Stimulated activated CD8-positive, alpha-beta memory T cell treated with anti-CD3 and anti-CD28 coated beads, Interleukin-7, amount 100 ng/mL, for 48 hours (primary cell): ENCODE results near the gene OVOL1.
"Not testable (repeated sequence)": the region's sequence is repeated elsewhere in the genome, so short reads cannot be mapped to it uniquely, and the experiment has no call there.

Experiments
- DNase-seq, 2 donors: peaks; one replicate each; pipeline ENCODE4 v3.0.0-alpha.2; 2020; ENCODE audit warnings: low read depth in 1 of 2; ENCODE audit errors: extremely low read depth in 1 of 2

Gene OVOL1

DNA sequence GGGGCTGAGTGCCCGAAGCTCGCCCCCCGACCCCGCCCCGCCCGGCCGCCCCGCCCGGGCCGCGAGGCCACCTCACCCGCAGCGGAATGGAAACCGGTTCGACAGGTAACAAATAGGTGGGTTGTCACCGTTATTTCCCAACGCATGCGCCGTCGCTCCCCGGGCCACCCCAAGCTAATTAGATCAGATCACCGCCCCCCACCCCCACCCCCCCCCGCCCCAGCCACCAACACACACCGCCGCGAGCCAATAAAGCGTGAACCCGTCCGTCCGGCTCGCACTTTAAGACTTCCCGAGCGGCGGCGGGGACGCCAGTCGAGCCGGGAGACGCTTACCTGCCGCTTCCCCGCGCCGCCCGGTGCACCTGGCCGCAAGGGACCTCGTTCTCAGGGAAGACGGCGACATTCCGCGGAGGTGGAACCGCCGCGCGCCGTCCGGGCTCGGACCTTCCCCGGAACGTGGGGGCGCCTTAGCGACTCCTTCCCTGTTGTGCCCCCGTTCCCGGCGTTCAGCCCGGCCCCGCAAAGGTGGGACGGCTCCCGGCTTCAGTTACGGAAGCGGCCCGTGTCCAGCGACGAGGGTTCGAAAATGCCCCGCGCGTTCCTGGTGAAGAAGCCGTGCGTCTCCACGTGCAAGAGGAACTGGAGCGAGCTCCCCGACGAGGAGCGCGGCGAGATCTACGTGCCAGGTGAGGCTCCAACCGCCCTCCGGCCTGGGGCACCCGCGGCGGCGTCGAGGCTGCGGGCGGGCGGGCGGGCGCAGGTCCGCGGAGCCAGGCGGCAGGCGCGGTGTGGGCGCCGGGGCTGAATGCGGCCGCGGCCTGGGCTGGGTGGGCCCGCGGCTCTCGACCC lies at the start of gene OVOL1:
Gene OVOL1, plus strand, starts transcription at position 278 of the 851 bp plus-strand sequence. Its CDS starts 311 bp downstream, at position 589.
- DNase-seq = no peak

DNA sequence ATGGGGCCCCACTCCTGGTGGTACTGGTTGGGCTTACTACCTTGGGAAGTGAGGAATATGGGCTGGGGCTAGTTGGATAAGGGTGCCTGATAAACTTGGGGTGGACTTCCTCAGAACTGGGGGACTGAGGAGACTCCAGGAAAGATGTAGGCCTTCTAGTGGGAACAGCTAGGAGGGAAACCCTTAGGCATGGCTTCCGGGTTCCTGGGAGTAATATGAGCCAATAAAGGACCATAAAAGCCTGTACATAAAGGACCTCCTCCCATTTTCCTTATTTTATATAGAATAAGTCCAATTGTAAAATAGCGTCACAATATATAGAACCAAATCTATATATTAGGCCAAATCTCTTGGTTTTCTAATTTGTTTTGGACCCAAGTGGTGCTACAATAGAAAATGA lies 47.8 kb upstream of the OVOL1 start:
- DNase-seq = no peak

DNA sequence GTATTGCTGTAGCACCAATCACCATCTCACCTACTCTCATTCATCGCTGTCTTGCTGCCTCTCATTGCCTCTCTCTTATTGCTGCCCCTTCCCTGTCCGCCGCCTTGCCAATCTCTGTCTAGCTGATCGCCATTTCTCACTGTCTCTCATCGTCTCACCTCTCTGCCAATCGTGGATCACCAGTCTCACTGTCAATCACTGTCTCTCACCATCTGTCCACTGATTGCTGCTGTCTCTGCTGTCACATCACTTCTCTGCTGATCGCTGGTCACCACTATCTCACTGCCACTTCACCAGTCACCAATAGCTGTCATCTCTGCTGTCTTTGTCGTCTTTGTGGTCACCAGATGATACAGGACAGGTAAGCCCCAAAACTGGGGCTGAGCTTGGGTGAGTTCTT lies 45.7 kb upstream of the OVOL1 start:
- DNase-seq = no peak

DNA sequence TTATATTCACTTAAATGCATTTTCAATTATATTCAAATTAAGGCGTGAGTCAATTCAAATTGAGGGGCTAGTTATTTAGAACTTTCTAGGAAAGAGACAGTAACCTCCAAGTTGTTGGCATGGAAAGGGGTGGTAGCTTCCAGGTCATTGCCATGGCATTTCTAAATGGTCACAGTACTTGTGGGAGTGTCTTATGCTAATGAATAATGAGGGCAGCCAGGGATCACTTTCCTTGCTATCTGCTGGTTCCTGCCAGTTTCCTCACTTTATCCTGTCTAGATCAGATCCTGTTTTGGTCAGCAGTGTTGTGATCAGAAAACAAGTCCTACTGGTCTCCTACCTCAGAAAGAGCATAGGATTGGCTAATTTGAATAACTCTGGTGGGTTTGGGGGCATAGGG lies 44.5 kb upstream of the OVOL1 start:
- DNase-seq = no peak

DNA sequence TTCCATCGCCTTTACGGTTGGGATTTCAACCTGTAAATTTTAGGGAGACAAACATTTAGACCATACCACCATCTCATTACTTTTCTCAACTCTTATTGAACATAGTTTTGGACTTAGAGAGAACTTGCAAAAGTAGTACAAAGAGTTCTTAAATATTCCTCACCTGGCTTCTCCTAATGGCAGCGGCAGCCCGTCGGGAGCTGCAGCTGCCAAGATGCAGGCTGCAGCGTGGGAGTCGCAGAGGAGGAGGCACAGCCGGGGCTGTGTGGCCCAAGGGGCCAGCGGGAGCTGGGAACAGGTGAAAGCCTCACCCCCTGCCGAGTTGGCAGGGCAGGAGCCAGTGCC lies 43.2 kb upstream of the OVOL1 start:
- DNase-seq = no peak

DNA sequence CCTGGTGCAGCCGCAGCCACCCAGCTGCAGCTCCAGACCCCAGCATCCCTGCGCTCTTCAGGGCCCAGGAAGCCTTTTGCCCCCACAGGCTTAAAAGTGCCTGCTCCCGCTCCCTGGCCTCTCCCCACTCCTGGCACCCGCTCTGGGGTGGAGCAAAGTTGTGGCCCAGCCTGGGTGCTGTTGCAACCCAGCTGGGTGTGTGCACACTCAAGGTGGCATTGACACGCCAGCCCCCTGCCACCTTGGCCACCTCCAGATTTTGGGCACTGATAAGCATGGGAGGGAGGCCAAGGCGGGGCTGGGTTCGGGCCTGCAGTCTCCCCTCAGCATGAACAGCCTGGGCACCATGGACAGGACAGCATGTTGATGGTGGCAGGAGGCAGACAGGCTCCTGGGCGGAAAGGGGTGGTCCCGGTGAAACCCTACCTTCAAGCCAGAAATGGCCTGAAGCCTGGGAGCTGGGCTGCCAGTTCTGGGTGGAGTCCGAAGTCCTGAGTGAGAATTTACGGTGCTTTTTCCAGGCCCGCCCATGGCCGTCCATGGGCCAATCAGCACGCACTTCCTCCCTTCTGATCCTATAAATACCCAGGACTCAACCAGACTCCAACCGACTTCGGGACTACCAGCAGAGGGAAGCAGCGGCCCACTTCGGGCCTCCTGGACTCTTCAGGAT lies 42.7 kb upstream of the OVOL1 start:
- DNase-seq = no peak

DNA sequence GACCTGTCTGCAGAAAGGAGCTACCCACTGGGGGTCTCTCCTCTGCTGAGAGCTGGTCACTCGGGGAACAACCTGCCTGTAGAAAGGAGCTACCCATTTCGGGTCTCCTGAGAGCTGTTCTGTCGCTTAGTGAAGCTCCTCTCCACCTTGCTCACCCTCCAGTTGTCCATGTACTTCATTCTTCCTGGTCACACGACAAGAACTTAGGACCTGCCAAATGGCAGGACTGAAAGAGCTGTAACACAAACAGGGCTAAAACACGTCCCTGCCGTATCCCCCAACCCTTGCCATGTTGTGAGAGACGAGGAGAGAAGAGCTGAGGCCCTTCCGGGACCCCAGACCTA lies 42.2 kb upstream of the OVOL1 start:
- DNase-seq = no peak

DNA sequence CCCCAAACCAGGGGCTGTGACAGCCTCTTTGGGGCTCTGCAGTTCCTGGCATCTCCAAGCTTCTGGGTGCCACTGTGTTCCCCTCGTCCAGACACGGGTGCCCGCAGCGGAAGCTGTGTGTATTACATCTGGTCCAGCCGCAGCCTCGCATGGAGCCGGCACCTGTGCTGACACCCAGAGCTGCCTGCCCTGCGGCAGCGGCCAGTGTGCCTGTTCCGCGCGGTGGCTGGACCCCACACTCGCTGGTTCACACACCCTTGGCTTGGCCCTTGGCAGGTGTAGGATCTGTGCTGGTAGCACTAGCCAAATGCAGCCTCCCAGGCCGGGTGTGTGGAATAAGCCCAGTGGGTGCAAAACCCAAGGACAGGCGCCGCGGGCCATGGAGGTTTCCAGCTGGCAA lies 41.8 kb upstream of the OVOL1 start:
- no peak for DNase-seq

DNA sequence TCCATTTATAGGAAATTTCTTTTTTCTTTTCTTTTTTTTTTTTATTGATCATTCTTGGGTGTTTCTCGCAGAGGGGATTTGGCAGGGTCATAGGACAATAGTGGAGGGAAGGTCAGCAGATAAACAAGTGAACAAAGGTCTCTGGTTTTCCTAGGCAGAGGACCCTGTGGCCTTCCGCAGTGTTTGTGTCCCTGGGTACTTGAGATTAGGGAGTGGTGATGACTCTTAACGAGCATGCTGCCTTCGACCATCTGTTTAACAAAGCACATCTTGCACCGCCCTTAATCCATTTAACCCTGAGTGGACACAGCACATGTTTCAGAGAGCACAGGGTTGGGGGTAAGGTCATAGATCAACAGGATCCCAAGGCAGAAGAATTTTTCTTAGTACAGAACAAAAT lies 24.7 kb upstream of the OVOL1 start:
- not testable (repeated sequence) for DNase-seq

DNA sequence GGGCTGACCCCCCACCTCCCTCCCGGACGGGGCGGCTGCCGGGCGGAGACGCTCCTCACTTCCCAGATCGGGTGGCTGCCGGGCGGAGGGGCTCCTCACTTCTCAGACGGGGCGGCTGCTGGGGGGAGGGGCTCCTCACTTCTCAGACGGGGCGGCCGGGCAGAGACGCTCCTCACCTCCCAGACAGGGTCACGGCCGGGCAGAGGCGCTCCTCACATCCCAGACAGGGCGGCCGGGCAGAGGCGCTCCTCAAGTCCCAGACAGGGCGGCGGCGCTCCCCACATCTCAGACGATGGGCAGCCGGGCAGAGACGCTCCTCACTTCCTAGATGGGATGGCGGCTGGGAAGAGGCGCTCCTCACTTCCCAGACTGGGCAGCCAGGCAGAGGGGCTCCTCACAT lies 24.0 kb upstream of the OVOL1 start:
- DNase-seq = not testable (repeated sequence)

DNA sequence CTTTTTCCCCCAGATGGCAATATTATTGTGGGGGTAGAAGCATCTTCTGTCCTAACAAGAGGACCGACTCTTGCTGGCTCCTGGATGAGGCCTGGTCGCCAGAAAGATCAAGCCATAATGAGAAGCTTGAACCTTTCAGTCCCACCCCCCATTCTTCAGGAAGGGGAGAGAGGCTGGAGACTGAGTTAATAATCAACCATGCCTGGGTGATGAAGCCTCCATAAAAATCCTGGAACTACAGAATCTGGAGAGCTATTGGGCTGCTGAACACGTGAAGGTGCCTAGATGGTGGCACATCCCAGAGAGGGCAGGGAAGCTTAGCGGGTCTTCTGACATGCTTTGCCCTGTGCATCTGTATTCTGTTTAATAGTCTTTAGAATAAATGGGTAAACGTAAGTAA lies 22.4 kb upstream of the OVOL1 start:
- no peak for DNase-seq

DNA sequence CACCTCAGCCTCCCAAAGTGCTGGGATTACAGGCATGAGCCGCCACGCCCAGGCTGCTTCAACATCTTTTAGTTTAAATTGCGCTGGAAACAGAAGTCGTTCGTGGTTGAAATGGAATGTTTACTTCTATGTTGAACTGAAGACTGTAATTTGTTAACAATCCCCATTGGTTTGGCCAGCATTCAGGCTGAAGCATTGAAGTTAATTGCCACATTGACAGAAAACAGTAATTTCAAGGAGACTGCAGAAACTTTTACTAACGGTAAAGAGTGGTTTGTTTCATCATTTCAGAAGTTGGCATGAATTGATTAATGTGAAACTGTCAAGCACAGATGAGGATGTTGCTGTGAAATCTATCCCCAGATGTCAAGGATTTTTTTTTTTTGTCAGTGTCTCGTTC lies 20.3 kb upstream of the OVOL1 start:
- DNase-seq = no peak

DNA sequence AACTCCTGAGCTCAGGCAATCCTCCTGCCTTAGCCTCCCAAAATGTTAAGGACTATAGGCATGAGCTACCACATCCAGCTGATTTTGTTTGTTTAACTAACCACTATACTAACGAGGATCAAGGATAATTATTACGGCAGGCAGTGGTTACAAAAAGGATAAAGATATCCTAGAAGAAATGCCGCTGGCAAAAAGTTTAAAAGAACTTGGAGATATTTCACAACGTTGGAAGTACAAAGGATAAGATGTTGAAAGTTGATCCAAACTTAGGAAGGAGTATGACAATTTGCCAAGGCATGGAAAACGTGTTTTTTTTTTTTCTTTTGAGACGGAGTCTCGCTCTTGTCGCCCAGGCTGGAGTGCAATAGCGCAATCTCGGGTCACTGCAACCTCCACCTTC lies 19.5 kb upstream of the OVOL1 start:
- DNase-seq = no peak

DNA sequence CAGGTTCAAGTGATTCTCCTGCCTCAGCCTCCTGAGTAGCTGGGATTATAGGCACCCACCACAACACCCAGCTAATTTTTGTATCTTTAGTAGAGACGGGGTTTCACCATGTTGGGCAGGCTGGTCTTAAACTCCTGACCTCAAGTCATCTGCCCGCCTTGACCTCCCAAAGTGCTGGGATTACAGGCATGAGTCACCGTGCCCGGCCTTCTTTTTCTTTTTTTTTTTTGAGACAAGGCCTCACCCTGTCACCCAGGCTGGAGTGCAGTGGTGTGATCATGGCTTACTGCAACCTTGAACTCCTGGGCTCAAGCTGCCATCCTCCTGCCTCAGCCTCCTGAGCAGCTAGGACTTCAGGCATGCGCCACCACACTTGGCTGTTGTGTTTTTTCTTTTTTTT lies 19.1 kb upstream of the OVOL1 start:
- not testable (repeated sequence) for DNase-seq

DNA sequence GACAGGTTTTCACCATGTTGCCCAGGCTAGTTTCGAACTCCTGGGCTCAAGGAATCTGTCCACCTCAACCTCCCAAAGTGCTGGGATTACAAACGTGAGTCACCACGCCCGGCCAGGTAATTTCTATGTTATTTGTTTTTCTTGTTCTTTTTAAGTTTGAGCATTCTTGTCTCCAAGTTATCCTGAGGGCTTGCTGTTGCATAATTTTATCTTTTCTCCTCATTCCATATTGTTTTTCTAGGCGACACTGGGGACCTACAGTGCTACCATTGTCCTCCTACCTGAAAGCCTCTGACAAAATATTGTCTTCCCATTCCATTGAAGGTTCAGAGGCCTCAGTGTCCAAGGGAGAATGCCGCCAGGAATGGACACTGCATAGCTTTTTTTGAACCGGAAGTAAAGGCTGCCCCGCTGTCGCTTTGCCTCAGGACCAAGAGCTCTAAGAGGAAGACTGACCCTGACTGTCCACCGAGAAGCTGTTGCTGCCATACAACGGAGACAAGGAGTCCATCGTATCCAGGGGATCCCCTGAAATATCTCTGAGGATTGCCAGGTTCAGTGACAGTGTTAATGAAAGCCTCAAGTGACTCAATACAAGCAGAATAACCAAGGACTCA lies 15.8 kb upstream of the OVOL1 start:
- no peak for DNase-seq

DNA sequence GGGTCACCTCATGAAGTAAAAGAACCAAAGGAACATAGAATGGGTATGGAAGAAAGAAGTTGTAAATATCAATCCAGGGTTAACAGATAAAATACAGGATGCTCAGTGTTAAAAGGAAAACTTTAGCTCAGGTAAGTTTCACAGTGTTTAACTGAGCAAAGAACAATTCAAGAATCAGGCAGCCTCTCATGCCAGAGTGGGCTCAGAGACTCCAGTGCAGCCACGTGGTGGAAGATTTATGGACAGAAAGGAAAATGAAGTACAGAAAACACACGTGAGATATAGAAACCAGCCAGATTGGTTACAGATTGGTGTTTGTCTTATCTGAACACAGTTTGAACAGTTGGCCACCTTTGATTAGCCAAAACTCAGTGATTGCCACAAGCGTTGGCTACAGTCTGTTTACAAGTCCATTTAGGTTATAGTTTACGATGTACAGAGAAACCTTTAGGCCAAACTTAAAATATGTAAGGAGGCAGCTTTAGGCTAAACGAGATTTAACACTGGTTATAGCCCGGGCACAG lies 15.2 kb upstream of the OVOL1 start:
- no peak for DNase-seq

DNA sequence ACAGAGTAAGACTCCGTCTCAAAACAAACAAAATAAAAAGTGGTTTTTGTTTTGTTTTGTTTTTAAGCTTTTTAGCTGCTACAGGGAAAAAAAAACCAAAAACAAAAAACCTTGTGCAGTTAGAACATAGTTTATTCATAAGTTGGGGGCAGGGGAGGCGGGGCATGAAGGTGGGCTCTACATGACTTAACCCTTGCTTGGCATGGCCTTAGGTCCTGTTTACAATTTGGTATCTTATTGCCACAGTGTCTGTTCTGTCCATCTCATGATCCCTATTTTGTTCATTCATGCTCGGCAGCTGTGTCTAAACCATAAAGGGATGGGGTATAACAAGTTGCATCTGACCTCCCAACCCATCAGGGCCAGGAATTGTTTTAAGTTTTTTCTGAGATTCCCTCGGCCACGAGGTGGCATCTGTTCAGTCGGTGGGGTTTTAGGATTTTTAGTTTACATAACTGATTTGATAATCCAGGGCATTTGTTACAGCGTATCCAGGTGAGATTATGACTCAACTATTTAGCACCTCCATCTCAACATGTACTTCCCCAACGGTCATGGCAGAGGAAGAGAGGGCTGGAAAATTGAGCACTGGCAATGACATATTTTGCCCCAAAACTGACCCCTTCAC lies 13.0 kb upstream of the OVOL1 start:
- no peak for DNase-seq

DNA sequence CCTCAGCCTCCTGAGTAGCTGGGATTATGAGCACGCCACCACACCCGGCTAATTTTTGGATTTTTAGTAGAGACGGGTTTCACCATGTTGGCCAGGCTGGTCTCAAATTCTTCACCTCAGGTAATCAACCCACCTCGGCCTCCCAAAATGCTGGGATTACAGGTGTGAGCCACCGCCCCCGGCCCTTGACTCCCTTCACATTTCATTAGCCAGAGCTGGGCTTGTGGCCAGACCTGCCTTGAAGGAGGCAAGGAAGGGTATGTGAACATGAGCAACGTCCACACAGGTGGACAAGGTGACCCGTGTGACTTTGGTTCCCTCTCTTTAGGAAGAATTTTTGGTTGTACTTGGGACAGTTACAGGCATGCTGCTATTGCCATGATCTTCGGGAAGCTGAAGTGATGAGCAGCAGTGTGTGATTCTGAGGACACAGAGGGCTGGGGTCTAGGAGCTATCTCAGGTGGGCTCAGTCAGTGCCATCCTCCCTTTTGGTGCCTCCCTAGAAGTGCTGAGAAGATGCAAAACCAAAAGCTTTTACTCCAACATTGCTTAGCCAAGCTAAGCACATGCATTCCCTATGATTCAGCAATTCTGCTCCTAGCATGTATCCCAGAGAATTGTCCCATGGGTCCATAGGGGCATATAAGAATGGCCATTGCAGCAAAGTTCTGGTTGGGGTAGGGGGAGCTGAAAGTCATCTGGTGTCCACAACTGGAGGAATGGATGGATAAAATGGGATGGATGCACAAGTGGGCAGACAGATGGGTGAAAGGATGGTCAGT lies 12.1 kb upstream of the OVOL1 start:
- no peak for DNase-seq

DNA sequence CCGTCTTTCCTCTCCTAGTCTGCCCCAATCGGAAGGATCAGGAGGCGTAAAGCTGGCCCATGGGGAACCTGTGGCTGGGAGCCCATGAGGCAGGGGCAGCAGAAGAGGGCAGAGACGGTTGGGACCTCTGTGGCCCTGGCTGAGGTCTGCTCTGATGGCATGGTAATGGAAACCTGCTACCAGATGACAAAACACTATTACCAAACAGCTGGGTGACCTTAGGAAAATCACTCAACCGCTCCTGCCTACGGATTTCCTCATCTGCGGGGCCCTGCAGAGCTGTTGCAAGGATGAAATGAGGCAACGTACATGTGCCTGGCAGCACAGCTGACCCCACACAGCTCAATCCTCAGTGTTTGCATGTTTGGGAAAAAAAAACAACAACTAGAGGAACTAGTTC lies 10.7 kb upstream of the OVOL1 start:
- DNase-seq = no peak

DNA sequence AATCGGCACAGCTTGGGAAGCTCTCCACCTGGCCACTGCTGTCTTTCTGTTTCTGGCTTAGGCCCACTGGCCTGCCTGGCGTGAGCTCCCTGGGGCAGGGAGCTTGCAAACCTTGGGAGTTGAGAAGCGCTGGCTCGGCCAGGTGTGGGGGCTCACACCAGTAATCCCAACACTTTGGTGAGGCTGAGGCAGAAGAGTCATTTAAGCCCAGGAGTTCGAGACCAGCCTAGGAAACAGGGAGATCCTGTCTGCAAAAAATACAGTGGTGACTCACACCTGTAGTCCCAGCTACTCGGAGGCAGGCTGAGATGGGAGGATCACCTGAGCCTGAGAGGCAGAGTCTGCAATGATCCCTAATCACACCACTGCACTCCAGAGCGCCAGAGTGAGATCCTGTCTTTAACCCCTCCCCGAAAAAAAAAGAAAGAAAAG lies 10.1 kb upstream of the OVOL1 start:
- DNase-seq = no peak

DNA sequence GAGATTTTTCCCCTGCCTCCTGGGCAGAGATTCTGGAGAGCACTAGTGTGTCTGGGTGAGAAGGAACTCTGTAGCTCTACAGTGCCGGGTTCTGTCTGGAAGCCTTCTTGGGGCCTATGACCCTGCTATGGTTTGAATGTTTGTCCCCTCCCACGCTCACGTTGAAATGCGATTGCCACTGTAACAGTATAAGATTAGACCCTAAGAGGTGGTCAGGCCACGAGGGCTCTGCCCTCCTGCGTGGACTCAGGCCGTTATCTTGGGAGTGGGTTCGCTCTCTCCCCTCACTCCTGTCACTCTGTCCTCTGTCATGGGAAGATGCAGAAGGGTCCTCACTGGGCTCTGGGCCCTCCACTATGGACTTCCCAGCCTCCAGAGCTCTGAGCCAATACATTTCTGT lies 9.6 kb upstream of the OVOL1 start:
- DNase-seq = no peak
